GM10248 (cell line): ENCODE measurements around the gene SEC22A.

Experiments
- CTCF ChIA-PET: fragments of 300-600 bp; sonication (Branson Sonifier 250); formaldehyde crosslinking; extraction: SDS; loops from one replicate; lab custom pipeline; 2021; ENCODE audit warnings: antibody characterized with exemption; lab: Yijun Ruan, JAX
- POLR2A ChIA-PET: fragments of 350-650 bp; sonication (Branson Sonifier 250); formaldehyde crosslinking; extraction: SDS; loops from one replicate; lab custom pipeline; 2020; ENCODE audit warnings: antibody characterized with exemption; lab: Yijun Ruan, JAX
- DNase-seq: peaks from one replicate; pipeline ENCODE4 v3.0.0; 2012; ENCODE audit errors: extremely low spot score
- TF ChIP-seq, protein P1 (sequence below): IDR thresholded peaks from 2 replicates; pipeline ENCODE4 v1.5.1; 2012; ENCODE audit warnings: mild to moderate bottlenecking, low read depth; ENCODE audit errors: extremely low read depth, missing control alignments, control extremely low read depth

SEC22A gene

DNA sequence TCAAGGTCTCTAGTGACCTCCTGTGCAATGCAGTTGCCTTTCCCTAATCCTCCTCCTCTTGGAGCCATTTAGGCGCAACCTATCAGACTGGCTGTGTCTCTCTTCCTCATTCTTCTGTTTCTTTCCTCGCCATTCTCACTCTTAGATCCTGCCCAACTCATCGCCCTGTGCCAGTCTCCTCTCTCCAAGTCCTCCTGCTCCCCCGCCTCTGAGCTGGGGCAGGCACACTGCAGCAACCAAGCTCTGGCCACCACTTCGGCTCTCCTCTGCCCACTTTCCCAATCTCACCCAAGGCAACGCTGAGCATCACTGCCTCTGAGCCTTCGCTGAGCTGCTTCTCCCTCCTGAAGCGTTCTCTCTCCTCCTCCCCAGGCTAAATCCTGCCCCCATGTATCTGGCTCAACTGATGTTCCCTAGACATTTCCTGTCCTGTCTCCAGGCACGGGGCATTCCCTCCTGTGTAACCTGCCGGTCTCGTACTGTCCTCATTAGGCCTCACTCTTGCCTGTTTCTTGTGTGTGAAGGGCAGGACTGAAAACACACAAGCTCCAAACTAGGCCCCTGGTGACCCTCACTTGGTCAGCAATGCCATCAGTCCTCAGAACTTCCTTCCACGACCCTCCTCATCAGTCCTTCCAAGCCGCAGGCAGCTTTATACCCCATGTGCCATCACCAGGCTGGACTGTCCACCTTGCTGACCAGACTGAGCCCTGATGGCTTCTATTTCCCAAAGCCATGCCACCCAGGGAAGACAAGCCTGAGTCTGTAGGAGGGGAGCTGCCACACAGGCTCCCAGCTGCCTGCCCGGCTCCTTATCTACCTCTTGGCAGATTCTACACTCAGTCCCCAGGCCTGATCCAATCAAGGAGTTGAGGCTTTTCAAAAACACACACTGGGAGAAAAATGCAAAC lies 85.6 kb downstream of the SEC22A start:
- TF ChIP-seq, protein P1, sequence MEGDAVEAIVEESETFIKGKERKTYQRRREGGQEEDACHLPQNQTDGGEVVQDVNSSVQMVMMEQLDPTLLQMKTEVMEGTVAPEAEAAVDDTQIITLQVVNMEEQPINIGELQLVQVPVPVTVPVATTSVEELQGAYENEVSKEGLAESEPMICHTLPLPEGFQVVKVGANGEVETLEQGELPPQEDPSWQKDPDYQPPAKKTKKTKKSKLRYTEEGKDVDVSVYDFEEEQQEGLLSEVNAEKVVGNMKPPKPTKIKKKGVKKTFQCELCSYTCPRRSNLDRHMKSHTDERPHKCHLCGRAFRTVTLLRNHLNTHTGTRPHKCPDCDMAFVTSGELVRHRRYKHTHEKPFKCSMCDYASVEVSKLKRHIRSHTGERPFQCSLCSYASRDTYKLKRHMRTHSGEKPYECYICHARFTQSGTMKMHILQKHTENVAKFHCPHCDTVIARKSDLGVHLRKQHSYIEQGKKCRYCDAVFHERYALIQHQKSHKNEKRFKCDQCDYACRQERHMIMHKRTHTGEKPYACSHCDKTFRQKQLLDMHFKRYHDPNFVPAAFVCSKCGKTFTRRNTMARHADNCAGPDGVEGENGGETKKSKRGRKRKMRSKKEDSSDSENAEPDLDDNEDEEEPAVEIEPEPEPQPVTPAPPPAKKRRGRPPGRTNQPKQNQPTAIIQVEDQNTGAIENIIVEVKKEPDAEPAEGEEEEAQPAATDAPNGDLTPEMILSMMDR: no peak
- POLR2A ChIA-PET: no interaction called here
- DNase-seq: no peak
- CTCF ChIA-PET: interaction anchor here (0.9 to 2.0 kb wide), 2 partner anchors 20 to 40 kb away, joined by 3 to 5 read pairs; no protein-coding TSS in a partner anchor

DNA sequence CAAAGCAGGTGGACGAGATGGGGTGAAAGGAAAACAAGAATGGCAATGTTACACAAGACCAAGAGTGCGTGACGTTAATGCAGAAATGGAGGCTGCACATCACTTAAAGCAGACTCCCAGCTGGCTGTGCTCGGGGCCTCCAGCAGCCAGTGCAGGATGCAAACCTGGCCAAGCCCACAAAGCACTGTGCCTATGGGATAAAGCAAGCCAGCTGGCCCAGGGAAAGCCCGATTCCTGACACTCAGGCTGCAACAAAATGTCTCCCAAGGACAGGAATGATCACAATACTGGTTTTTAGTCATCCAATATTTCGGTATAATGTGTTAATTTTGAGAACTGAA lies 86.2 kb downstream of the SEC22A start:
- no peak for DNase-seq
- ChIA-PET POLR2A (no interaction called here), CTCF (interaction anchor here (2.0 kb wide), 1 partner anchor 19 kb away, joined by 5 read pairs; no protein-coding TSS in a partner anchor)
- TF ChIP-seq, protein P1: no peak

DNA sequence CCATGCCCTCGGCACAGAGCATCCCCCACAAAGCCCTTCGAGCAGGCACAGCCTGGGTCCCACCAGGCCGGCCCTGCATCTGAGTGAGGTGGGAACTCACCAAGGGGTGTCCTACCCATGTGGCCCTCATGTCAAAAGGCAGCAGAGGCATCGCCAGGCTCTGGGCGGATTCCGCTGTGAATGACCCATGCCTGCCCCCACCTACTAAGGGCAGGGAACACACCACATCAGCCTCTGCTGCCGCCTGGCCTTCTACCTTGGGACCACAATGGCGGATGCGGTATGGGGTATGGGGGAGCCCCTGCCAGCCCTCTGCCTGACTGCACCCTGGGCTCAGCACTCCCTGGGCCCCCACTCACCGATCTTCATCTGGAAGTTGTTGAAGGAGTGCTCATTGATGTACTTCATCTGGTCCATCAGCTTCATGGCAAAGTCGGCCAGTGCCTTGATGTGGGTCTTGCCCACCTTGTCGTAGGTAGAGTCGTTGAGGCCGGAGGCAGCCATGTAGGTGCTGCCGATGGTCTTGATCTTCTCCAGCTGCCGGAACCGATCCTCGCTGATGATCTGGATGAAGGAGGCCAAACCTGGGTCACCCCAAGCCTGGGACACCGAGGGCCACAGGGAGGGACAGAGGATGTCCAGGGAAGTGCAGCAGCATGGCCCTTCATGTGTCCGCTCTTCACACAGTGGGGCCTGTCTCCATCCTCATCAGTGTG lies 87.8 kb downstream of the SEC22A start:
- ChIA-PET POLR2A (no interaction called here), CTCF (no interaction called here)
- no peak for DNase-seq
- TF ChIP-seq, protein P1: no peak

DNA sequence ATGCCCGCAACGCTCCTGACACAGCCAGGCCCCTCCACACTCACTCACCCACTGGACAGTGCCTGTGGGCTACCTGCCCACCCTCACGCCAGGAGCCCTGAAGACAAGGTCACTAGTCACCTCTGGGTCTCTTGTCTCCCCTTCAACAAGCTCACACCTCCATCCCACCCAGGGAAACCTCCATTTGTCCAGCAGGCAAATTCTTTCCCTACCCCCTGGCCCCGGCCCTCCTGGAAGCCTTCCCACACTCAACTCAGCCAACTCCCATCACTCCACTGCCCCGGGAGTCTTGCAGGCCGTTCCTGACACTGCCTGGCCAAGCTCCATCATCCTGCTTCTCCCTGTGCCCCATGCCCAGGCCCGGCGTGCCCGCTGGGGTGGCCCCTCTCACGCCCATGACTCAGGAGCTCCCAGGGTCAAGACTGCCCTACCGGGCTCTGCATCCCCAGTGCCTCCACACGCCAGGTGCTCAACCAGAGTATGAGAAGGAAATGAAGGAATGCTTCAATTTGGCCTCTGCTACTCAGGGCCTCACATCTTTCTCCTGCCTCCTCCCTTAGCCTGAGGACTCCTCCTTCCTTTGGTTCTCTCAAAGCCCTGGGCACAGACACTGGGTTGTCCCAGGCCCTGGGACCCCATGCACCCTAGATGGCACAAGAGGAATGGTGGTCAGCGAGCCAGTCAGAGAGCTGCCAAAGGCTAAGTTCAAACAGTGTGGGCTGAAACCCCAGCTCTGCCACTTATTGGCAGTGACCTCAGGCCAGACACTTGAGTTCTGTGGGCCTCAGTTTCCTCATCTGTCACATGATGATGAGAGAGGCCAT lies 88.6 kb downstream of the SEC22A start:
- TF ChIP-seq, protein P1: no peak
- no peak for DNase-seq
- ChIA-PET CTCF (interaction anchor here (1.0 kb wide), 1 partner anchor 10 kb away, joined by 3 read pairs; no protein-coding TSS in a partner anchor), POLR2A (no interaction called here)

DNA sequence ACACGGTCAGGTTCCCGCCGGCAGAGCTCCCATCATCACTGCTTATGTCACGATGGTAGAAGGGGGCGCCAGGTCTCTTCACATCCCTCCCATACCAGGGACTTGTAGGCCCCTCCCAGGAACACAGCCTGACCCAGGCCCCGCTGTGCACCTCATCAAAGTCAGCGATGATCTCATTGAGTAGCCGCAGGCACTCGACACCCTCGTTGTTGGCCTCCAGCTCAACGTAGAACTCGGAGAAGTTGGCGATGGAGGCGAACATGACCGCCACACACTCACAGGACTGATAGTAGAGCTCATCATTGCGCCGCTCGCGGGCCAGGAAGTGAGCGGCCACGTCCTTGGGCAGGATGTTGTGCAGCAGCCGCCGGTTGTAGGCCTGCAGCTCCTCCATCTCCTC lies 89.2 kb downstream of the SEC22A start:
- DNase-seq: no peak
- TF ChIP-seq, protein P1: no peak
- CTCF ChIA-PET: interaction anchor here (1.0 kb wide), 1 partner anchor 11 kb away, joined by 3 read pairs; no protein-coding TSS in a partner anchor
- POLR2A ChIA-PET: no interaction called here

DNA sequence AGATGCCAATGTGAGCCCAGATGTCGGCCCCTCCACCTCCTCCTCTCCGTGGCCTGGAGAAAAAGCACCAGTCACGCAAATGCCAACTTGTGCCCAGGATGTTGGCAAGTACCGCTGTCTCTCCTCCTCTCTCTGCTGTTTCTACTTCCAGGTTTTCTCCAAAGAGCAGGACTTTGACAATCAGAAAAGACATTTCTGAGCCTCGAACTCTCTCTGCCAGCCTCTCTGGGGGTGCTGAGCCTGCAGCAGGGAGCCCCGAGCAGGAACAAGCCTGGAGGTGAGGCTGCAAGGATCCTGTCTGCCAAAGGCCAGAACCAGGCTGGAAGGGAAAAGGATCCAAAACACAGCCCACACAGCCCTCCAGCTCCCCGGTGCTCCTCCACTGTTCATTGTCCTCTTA lies 89.7 kb downstream of the SEC22A start:
- POLR2A ChIA-PET: no interaction called here
- CTCF ChIA-PET: interaction anchor here (1.0 kb wide), 1 partner anchor 11 kb away, joined by 3 read pairs; no protein-coding TSS in a partner anchor
- no peak for DNase-seq
- TF ChIP-seq, protein P1: no peak
